AG09319 (cell line): ENCODE results near the gene FREY1.

ENCODE experiments used
- DNase-seq: peaks from one replicate; pipeline ENCODE4 v3.0.0-alpha.2; 2010; ENCODE audit warnings: low read depth; ENCODE audit errors: extremely low read depth
- TF ChIP-seq, protein P1 (sequence below): IDR thresholded peaks from 2 replicates; pipeline ENCODE4 v1.5.1; 2011; ENCODE audit warnings: low read depth, mild to moderate bottlenecking, inconsistent platforms, low read length, moderate library complexity

FREY1 gene

DNA sequence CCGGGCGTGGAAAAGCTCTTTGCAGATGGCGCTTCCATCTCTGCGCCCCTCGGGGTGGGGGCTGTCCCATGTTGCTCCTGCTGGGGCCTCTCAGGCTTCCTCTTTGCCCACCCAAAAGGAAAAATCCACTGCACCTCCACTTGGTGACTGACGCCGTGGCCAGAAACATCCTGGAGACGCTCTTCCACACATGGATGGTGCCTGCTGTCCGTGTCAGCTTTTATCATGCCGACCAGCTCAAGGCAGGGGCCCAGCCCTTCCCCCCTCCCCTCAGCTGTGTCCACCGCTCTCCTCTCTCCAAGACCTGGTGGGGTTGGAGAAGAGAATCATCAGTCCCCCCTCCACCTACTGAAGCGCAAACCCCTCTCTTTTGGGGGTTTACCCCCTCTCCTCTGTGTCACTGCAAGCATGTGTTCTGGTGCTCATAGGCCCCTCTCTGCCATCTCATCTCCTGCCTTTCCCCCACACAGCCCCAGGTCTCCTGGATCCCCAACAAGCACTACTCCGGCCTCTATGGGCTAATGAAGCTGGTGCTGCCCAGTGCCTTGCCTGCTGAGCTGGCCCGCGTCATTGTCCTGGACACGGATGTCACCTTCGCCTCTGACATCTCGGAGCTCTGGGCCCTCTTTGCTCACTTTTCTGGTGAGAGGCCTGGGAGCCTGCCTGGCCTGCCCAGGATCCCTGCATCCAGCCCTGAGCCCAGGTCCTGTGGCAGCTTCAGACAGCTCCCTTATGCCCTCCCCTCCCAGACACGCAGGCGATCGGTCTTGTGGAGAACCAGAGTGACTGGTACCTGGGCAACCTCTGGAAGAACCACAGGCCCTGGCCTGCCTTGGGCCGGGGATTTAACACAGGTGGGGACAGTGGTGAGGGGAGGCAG is 17.2 kb upstream of the FREY1 start:
- TF ChIP-seq, protein P1, sequence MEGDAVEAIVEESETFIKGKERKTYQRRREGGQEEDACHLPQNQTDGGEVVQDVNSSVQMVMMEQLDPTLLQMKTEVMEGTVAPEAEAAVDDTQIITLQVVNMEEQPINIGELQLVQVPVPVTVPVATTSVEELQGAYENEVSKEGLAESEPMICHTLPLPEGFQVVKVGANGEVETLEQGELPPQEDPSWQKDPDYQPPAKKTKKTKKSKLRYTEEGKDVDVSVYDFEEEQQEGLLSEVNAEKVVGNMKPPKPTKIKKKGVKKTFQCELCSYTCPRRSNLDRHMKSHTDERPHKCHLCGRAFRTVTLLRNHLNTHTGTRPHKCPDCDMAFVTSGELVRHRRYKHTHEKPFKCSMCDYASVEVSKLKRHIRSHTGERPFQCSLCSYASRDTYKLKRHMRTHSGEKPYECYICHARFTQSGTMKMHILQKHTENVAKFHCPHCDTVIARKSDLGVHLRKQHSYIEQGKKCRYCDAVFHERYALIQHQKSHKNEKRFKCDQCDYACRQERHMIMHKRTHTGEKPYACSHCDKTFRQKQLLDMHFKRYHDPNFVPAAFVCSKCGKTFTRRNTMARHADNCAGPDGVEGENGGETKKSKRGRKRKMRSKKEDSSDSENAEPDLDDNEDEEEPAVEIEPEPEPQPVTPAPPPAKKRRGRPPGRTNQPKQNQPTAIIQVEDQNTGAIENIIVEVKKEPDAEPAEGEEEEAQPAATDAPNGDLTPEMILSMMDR = no peak
- DNase-seq = no peak

GRCh38 chr11:45922425-45923082 is 15.5 kb upstream of the FREY1 start, which contains the start of gene LARGE2:
LARGE2 (plus strand) TSS chr11:45922656; CDS start chr11:45922883, 227 bp downstream.
- TF ChIP-seq, protein P1 = no peak
- DNase-seq = no peak

DNA sequence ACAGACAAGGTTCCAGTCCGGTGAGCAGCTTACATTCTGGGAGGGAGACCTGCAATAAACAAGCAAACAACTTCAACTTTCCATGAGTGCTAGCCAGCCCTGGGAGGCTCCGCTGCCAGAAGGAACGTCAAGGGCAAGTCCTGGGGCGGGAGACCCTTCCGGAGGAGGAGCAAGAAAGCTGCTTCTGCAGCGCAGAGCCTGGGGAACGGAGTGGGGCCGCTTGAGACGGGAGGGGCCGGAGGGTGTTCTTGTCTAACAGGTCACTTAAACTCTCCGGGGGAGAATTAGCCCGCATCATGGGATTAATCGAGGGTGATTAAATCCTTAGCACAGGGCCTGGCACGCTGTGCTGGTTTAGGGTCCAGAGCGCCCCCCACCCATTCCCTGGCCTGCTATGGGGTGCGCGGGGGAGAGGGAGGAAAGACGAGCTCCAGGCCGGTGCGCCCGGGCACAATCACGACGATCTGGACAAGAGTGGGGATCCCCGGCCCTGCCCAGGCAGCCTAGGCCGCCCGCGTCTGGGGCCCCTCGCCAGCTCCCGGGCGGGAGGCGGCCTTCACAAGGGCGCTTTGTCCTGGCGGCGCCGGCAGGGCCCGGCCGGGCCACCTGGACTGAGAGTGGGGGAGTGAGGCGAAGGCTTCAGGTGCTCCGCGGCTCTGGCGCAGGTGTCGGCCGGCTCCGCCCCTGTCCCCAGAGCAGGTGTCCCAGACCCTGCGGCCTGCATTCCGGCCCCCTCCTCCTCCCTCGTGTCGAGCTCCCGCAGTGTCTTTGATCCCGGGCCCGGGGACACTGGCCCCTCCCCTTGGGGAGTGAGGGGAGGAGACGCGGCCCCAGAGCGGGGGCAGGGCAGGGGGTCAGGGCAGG is 14.7 kb upstream of the FREY1 start:
- DNase-seq = no peak

GRCh38 chr11:45920531-45921477 is 13.7 kb upstream of the FREY1 start:
- TF ChIP-seq, protein P1 = no peak
- no peak for DNase-seq

More for the DNA sequence above, 14.7 kb upstream of the FREY1 start:
- TF ChIP-seq, protein P1 = no peak

DNA sequence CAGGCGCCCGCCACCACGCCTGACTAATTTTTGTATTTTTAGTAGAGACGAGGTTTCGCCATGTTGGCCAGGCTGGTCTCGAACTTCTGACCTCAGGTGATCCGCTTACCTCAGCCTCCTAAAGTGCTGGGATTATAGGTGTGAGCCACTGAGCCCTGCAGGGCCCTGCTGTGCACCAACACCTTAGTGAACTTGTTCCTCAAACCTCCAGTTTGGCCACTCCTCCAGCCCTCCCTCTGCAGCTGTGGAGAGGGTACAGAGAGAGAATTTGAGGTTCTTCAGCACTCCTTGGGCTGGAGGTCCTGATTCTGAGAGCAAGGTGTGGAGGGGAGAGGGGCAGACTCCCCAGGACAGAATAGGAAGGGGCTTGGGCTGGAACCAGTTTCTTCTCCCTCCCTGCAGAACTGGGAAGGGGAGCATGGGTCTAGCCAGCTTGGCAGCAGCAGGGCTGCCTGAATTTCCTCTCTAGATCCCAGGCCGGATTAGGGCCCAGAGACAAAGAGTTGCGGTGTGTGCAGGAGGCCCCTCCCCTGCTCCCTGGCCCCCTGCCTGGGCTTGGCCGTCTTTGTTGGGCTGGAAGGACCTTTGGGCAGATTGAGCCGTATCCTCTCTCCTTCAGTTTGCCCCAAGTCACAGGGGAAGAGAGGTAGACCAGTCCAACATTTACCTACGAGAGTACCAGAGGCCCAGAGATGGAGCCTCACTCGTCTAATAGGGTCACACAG is 12.9 kb upstream of the FREY1 start:
- DNase-seq = no peak
- TF ChIP-seq, protein P1 = no peak
